GM21423 (cell line): Measurements from ENCODE around the gene PLN.

Experiments
- ATAC-seq: cut with Tn5 transposase; IDR thresholded peaks from one replicate; pipeline ENCODE4 v1.9.1; 2021; ENCODE audit warnings: mild to moderate bottlenecking, moderate library complexity; ENCODE audit not compliant: unreplicated experiment

The PLN gene

GRCh38 chr6:118548136-118548535, at the start of gene PLN:
Gene PLN, plus strand, starts transcription at chr6:118548296. Its CDS starts 10,626 bp downstream, at chr6:118558922.
- ATAC-seq, result no peak

- no peak for ATAC-seq
Measured at GRCh38 chr6:118500130-118501015, 47.7 kb upstream of the PLN start.

- ATAC-seq, result no peak
Measured at GRCh38 chr6:118501099-118501498, 47.0 kb upstream of the PLN start.

DNA sequence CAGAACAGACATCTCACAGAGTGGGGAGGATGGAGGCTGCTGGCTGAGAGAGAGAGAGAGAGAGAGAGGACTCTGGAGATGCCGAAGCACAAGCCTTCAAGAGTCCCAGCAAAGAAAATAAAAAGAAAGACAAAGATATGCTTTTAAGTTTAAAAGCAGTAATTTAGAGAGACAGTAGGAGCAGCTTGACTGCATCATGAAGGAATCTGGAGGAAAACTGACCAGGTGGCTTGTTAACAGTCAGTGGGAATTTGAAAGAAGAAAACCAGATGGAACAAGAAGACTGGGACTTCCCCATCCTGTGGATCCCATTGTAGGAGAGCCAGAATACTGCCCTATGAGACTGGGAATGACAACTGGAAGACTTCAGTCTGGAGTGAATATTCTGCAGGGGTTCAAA, 46.3 kb upstream of the PLN start:
- no peak for ATAC-seq

DNA sequence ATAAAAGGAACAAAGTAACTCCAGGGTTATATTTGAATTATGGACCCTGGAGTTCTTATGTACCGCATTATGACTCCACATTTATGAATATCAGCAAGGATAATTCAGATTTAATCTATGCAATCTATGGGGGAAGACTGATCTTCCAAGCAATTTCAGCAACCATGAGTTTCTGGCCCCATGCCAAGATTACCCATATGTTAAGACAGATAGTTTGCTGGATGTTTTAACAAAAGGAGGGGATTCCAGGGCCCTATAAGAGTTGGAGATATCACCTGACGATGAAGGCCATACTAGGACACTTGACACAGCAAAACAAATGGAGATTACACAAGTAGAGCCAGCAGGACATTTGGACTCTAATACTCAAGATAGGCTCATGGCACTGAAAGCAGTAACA, 45.9 kb upstream of the PLN start:
- ATAC-seq, result no peak

DNA sequence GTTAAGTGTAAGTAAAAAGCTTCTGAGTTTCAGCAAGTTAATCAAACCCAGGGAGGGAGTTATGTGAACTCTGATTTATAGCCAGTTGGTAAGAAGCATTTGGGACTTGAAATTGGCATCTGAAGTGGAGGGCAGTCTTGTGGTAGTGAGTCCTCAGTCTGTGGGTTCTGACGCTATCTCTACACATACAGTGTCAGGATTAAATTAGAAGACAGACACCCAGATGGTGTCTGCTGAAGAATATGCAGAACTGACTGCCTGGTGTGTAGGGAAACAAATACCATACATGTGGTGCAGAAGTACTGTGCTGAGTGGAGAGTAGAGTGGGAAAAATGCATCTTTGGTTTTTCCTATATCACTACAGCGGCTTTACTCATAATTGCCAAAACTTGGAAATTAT, 43.5 kb upstream of the PLN start:
- ATAC-seq, result no peak

DNA sequence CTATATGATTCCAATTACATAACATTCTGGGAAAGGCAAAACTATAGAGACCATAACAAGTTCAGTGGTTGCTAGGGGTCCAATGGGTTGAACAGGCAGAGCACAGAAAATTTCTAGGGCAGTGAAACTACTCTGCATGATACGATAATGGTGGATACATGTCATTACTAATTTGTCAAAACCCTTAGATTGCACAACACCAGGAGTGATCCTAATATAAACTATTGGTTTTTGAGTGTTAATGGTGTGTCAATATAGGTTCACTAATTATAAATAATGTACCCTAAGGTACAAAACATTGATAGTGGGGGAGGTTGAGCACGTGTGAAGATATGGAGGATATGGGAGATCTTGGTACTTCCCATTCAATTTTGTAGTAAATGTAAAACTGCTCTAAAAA, 42.4 kb upstream of the PLN start:
- no peak for ATAC-seq

- ATAC-seq, result no peak
Measured at GRCh38 chr6:118506071-118506638, 41.9 kb upstream of the PLN start.

GRCh38 chr6:118507636-118508035, 40.5 kb upstream of the PLN start:
- ATAC-seq, result no peak

DNA sequence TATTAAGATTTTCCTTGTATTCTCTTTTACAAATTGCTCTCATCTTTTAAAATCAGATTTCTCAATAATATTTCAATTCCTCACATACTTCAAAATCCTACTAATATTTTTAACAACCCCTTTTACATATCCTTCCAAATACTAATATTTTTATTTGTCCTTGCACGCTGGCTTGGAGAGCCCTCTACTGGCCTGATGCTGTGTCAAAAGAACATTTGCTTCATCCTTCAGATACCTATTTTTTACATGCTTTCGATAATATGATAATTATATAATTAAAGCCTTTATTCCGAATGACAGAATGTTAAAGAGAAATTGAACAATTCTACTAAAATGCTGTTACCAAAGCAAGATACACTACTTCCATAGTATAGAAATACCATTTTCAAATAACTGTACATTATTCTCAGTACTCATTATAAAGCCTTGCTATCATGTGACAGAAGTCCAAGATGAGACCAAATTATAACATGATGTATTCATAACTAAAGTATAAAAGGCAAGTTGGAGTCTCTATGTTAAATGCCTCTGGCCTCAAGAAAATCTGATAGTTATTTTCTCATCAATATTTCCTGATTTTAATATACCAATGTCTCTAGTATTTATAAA, 39.0 kb upstream of the PLN start:
- no peak for ATAC-seq

GRCh38 chr6:118511930-118512715, 36.0 kb upstream of the PLN start:
- no peak for ATAC-seq

DNA sequence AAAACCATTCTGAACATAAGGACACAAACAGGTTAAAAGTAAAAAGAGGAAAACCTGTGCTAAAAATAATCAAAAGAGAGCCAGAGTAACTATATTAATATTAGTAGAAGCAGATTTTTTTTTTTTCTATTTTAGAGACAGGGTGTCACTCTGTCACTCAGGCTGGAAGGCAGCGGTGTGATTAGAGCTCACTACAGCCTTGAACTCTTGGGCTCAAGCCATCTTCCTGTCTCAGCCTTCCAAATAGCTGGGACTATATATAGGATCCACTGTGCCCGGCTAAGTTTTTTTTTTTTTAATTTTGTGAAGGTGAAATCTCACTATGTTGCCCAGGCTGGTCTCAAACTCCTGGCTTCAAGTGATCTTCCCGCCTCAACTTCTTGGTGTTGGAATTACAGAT, 33.4 kb upstream of the PLN start:
- no peak for ATAC-seq

- no peak for ATAC-seq
Measured at GRCh38 chr6:118522422-118522821, 25.7 kb upstream of the PLN start.

GRCh38 chr6:118523216-118523615, 24.9 kb upstream of the PLN start:
- no peak for ATAC-seq

DNA sequence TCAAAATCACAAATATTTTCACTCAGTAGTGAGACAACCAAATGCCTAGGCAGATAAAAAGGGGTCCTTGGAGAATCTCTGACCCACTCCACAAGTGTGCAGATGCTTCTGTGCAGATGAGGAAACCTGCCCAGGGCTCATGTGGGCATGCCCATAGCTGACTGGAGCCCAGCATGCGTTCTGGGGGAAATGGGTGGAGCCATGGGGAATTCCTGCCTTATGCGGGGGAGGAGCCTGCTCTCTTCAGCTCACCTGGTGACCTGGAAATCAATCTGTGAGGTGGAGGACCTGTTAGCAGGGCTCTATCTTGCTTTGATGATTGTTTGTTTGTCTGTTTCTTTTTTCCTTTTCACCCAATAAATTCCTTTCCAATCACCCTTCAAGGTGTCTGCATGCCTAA, 23.4 kb upstream of the PLN start:
- no peak for ATAC-seq

DNA sequence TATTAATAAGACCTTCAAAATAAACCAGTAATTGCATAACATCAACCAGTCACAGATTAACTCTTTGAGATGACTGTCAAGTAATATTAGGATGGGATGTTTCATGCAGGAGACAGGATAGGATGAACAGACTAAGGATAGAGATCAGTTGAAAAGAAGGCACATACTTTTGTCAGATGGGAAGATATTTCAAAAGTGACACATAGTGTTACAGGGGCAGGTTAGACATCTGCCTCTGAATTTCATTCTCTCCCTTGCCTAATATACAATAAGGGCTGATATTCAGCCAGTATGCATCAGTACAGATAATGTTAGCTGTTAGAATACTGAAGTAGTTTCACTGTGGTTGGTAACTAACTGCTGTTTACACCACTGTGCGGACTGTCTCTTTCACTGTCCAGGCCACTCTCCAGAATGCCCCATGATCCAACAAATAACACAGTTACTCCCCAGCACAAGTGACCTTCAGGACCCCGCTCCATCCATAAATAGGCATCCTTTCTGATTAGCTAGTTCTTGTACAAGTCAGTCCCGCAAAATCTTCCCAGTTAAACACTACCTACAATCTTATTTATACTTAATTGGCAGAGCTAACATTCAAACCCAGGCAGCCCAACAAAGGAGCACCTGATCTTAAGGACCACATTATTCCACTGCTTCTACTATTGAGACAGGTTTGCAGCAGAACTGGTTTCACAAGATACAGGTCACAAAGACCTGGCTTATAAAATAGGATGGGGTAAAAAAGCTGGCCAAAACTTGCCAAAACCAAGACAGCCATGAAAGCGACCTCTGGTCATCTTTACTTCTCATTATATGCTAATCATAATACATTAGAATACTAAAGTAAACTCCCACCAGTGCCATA, 21.9 kb upstream of the PLN start:
- no peak for ATAC-seq

DNA sequence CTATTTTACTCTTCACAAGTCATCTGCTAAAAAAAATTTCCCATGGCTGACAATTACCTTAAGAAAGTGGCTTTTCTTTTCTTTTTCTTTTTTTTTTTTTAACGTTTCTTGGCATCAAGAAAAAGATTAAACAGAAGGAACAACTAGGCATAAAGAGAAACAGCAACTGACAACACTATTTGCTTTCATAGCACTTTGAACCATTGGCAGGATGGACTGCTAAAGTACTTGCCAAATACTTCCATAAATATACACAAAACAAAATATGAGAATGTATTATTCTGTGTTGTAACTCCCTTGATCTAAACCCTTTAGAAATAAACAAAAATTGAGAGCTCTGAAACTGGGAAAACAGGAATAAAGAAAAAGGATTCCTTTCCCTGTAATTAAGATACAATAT, 20.0 kb upstream of the PLN start:
- no peak for ATAC-seq

GRCh38 chr6:118529756-118530155, 18.3 kb upstream of the PLN start:
- ATAC-seq, result no peak

- ATAC-seq, result no peak
Measured at GRCh38 chr6:118530942-118531341, 17.2 kb upstream of the PLN start.

DNA sequence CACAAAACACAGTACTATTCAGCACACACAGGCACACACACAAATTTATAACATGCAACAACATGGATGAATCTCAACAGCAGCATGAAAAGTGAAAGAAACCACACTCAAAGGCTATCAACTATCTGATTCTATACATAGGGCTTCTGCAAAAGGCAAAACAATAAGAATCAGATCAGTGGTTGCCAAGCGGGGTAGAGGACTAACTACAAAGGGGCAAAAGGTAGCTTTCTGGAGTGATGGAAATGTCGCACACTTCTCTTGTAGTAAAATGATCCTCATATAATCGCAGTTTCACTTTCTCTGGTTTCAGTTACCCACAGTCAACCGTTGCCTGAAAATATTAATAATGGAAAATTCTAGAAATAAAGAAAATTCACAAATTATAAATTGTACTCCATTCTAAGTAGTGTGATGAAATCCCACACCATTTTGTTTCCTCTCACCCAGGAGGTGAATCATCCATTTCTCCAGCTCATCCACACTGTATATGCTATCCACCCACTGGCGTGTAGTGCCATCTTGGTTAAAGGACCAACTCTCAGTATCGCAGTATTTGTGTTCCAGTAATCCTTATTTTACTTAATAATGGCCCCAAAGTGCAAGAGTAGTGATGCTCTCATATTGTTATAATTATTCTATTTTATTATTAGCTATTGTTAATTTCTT, 12.8 kb upstream of the PLN start:
- no peak for ATAC-seq
